ENCODE measurements around the gene CST1. TPM values are rescaled to one million over a fixed set of nuclear protein-coding genes. Genes with fewer than 3 reads are reported as not detected.

Gene CST1
- polyA plus RNA-seq, 1 of the 3 experiments (the other 2 are of a cell fraction), result not detected

GRCh38 chr20:23773127-23773526, 22.4 kb upstream of the CST1 start:
- Histone ChIP-seq H3K79me2 (ENCODE audit: insufficient read depth) (no peaks in the 10 kb centered on the region), H3K4me1 (ENCODE audit: control insufficient read depth in 1 of 2, insufficient read depth in 2 of 2, low read depth in 1 of 2, low read length in 1 of 2) (no peaks in the 10 kb centered on the region), H3K9ac (no peak overlapping the region), H3K27ac (ENCODE audit: low read depth in 2 of 2, low read length in 1 of 2) (no peak overlapping the region), H4K20me1 (ENCODE audit: insufficient read depth) (no peaks in the 10 kb centered on the region), H2AFZ (ENCODE audit: low read depth) (no peak overlapping the region), H3K36me3 (replicated peaks in 1 of 2; ENCODE audit: control insufficient read depth in 1 of 2, insufficient read depth in 2 of 2, low read length in 1 of 2) (no peaks in the 10 kb centered on the region), H3K9me3 (no peaks in the 10 kb centered on the region), H3K4me3 (ENCODE audit: low read depth in 2 of 2, low read length in 1 of 2) (no peak overlapping the region), H3F3A (replicated peaks; ENCODE audit: insufficient read depth) (no peaks in the 10 kb centered on the region), H3K9me2 (no peaks in the 10 kb centered on the region), H3K27me3 (ENCODE audit: insufficient read depth) (peaks cover 21% of the 10 kb centered on the region; the same call in 1 of the 2 replicates), H3K4me2 (no peak overlapping the region)
- ChIA-PET POLR2A (no interaction called here), CTCF (no interaction called here)
- no peak for DNase-seq
- TF ChIP-seq IRF3 (IDR thresholded peaks at IDR 0.05; ENCODE audit: low read depth, low read length) (no peak), TEAD4 (IDR thresholded peaks at IDR 0.05; ENCODE audit: borderline replicate concordance, insufficient read depth) (no peak)
- 9% methylated on average over 1 of the region's 8 CpGs for WGBS (ENCODE audit: low lambda C conversion rate)

GRCh38 chr20:23772074-23772473, 21.3 kb upstream of the CST1 start:
- Histone ChIP-seq H3K9ac (no peak overlapping the region), H4K20me1 (ENCODE audit: insufficient read depth) (no peaks in the 10 kb centered on the region), H3K27ac (ENCODE audit: low read depth in 2 of 2, low read length in 1 of 2) (no peak overlapping the region), H3K4me3 (ENCODE audit: low read depth in 2 of 2, low read length in 1 of 2) (no peak overlapping the region), H3K4me1 (ENCODE audit: control insufficient read depth in 1 of 2, insufficient read depth in 2 of 2, low read depth in 1 of 2, low read length in 1 of 2) (no peaks in the 10 kb centered on the region), H3K27me3 (ENCODE audit: insufficient read depth) (peaks cover 21% of the 10 kb centered on the region; the same call in 1 of the 2 replicates), H2AFZ (ENCODE audit: low read depth) (no peak overlapping the region), H3K4me2 (no peak overlapping the region), H3K9me2 (no peaks in the 10 kb centered on the region), H3K79me2 (ENCODE audit: insufficient read depth) (no peaks in the 10 kb centered on the region), H3K36me3 (replicated peaks in 1 of 2; ENCODE audit: control insufficient read depth in 1 of 2, insufficient read depth in 2 of 2, low read length in 1 of 2) (no peaks in the 10 kb centered on the region), H3F3A (replicated peaks; ENCODE audit: insufficient read depth) (no peaks in the 10 kb centered on the region), H3K9me3 (no peaks in the 10 kb centered on the region)
- DNase-seq, result no peak
- 0% methylated on average over 3 of the region's 3 CpGs for WGBS (ENCODE audit: low lambda C conversion rate)
- CTCF ChIA-PET, result no interaction called here
- TF ChIP-seq USF1 (IDR thresholded peaks at IDR 0.05; ENCODE audit: borderline replicate concordance, low read depth), result no peak
- TF ChIP-seq NRF1 (IDR thresholded peaks at IDR 0.05; ENCODE audit: low read depth, low read length), result no peak
- TF ChIP-seq RXRA (IDR thresholded peaks at IDR 0.05; ENCODE audit: borderline replicate concordance, low read depth), result no peak
- TF ChIP-seq MEF2A (IDR thresholded peaks at IDR 0.05; ENCODE audit: borderline replicate concordance, low read depth), result no peak
- TF ChIP-seq POLR2AphosphoS5 (IDR thresholded peaks at IDR 0.05; ENCODE audit: low read depth, low read length), result no peak
- TF ChIP-seq RCOR1 (IDR thresholded peaks at IDR 0.05; ENCODE audit: low read length), result no peak
- TF ChIP-seq JUND (IDR thresholded peaks at IDR 0.05), result no peak
- no peak for TF ChIP-seq SIN3A (IDR thresholded peaks at IDR 0.05; ENCODE audit: borderline replicate concordance, low read depth, low read length)
- no peak for TF ChIP-seq YY1 (IDR thresholded peaks at IDR 0.05; ENCODE audit: low read depth)
- no peak for TF ChIP-seq USF2 (IDR thresholded peaks at IDR 0.05; ENCODE audit: borderline replicate concordance, low read depth, low read length)
- POLR2A ChIA-PET, result no interaction called here

Data from SK-N-SH (cell line).